ENCODE measurements around the gene WWOX.
"Not testable (repeated sequence)": the region's sequence is repeated elsewhere in the genome, so short reads cannot be mapped to it uniquely, and the experiment has no call there.

The WWOX gene

GRCh38 chr16:79215289-79215688, 1115.8 kb downstream of the WWOX start:
- Histone ChIP-seq H3K4me3 (ENCODE audit: insufficient read length, low read depth) (no peak overlapping the region), H3K9ac (ENCODE audit: insufficient read length, low read depth) (no peak overlapping the region), H3K4me1 (ENCODE audit: insufficient read depth, insufficient read length) (peaks cover 3% of the 10 kb centered on the region), H3K27me3 (ENCODE audit: insufficient read depth, insufficient read length) (no peaks in the 10 kb centered on the region), H3K36me3 (ENCODE audit: insufficient read depth, insufficient read length, low read length) (no peaks in the 10 kb centered on the region), H3K9me3 (ENCODE audit: insufficient read depth, low read length) (peaks cover 18% of the 10 kb centered on the region)
- TF ChIP-seq YY1 (IDR thresholded peaks at IDR 0.05; ENCODE audit: insufficient read depth, insufficient read length) (no peak), ZNF274 (IDR thresholded peaks at IDR 0.05; ENCODE audit: low read depth, low read length) (no peak; the same call in 1 of the 2 replicates), SUZ12 (IDR thresholded peaks at IDR 0.05; ENCODE audit: extremely low read depth, insufficient read depth, insufficient read length) (no peak)
- DNase-seq (ENCODE audit: low read depth, low spot score) = no peak

GRCh38 chr16:79217375-79218011, 1118.0 kb downstream of the WWOX start:
- no peaks in the 10 kb centered on the region for H3K27me3 ChIP-seq (ENCODE audit: insufficient read depth, insufficient read length)
- H3K9ac ChIP-seq (ENCODE audit: insufficient read length, low read depth) = no peak overlapping the region
- TF ChIP-seq ZNF274 (IDR thresholded peaks at IDR 0.05; ENCODE audit: low read depth, low read length) = no peak
- no peak for TF ChIP-seq YY1 (IDR thresholded peaks at IDR 0.05; ENCODE audit: insufficient read depth, insufficient read length)
- no peak for TF ChIP-seq SUZ12 (IDR thresholded peaks at IDR 0.05; ENCODE audit: extremely low read depth, insufficient read depth, insufficient read length)
- no peaks in the 10 kb centered on the region for H3K36me3 ChIP-seq (ENCODE audit: insufficient read depth, insufficient read length, low read length)
- DNase-seq (ENCODE audit: low read depth, low spot score) = no peak
- H3K9me3 ChIP-seq (ENCODE audit: insufficient read depth, low read length) = peaks cover 18% of the 10 kb centered on the region
- no peak overlapping the region for H3K4me3 ChIP-seq (ENCODE audit: insufficient read length, low read depth)
- peaks cover 8% of the 10 kb centered on the region for H3K4me1 ChIP-seq (ENCODE audit: insufficient read depth, insufficient read length)

GRCh38 chr16:79218351-79218750, 1118.9 kb downstream of the WWOX start:
- Histone ChIP-seq H3K9me3 (ENCODE audit: insufficient read depth, low read length) (peaks cover 18% of the 10 kb centered on the region), H3K27me3 (ENCODE audit: insufficient read depth, insufficient read length) (no peaks in the 10 kb centered on the region)

GRCh38 chr16:79225994-79226393, 1126.5 kb downstream of the WWOX start:
- not testable (repeated sequence) for H3K4me3 ChIP-seq (ENCODE audit: insufficient read length, low read depth); H3K9me3 ChIP-seq (ENCODE audit: insufficient read depth, low read length); H3K9ac ChIP-seq (ENCODE audit: insufficient read length, low read depth); H3K4me1 ChIP-seq (ENCODE audit: insufficient read depth, insufficient read length); H3K27me3 ChIP-seq (ENCODE audit: insufficient read depth, insufficient read length); H3K36me3 ChIP-seq (ENCODE audit: insufficient read depth, insufficient read length, low read length); DNase-seq (ENCODE audit: low read depth, low spot score)

More at GRCh38 chr16:79218351-79218750, 1118.9 kb downstream of the WWOX start:
- Histone ChIP-seq H3K9ac (ENCODE audit: insufficient read length, low read depth) (no peak overlapping the region), H3K36me3 (ENCODE audit: insufficient read depth, insufficient read length, low read length) (no peaks in the 10 kb centered on the region), H3K4me3 (ENCODE audit: insufficient read length, low read depth) (no peak overlapping the region), H3K4me1 (ENCODE audit: insufficient read depth, insufficient read length) (peaks cover 4% of the 10 kb centered on the region)
- no peak for DNase-seq (ENCODE audit: low read depth, low spot score)
- TF ChIP-seq YY1 (IDR thresholded peaks at IDR 0.05; ENCODE audit: insufficient read depth, insufficient read length) (no peak), ZNF274 (IDR thresholded peaks at IDR 0.05; ENCODE audit: low read depth, low read length) (no peak), SUZ12 (IDR thresholded peaks at IDR 0.05; ENCODE audit: extremely low read depth, insufficient read depth, insufficient read length) (no peak)

GRCh38 chr16:79229361-79229760, 1129.9 kb downstream of the WWOX start:
- no peaks in the 10 kb centered on the region for H3K4me1 ChIP-seq (ENCODE audit: insufficient read depth, insufficient read length)
- H3K36me3 ChIP-seq (ENCODE audit: insufficient read depth, insufficient read length, low read length) = no peaks in the 10 kb centered on the region
- no peak overlapping the region for H3K9ac ChIP-seq (ENCODE audit: insufficient read length, low read depth)
- no peak overlapping the region for H3K4me3 ChIP-seq (ENCODE audit: insufficient read length, low read depth)
- no peaks in the 10 kb centered on the region for H3K9me3 ChIP-seq (ENCODE audit: insufficient read depth, low read length)
- no peak for DNase-seq (ENCODE audit: low read depth, low spot score)
- TF ChIP-seq SUZ12 (IDR thresholded peaks at IDR 0.05; ENCODE audit: extremely low read depth, insufficient read depth, insufficient read length) (no peak), YY1 (IDR thresholded peaks at IDR 0.05; ENCODE audit: insufficient read depth, insufficient read length) (no peak), ZNF274 (IDR thresholded peaks at IDR 0.05; ENCODE audit: low read depth, low read length) (no peak)
- no peaks in the 10 kb centered on the region for H3K27me3 ChIP-seq (ENCODE audit: insufficient read depth, insufficient read length)

- H3K9ac ChIP-seq (ENCODE audit: insufficient read length, low read depth); H3K9me3 ChIP-seq (ENCODE audit: insufficient read depth, low read length); H3K36me3 ChIP-seq (ENCODE audit: insufficient read depth, insufficient read length, low read length); DNase-seq (ENCODE audit: low read depth, low spot score); H3K27me3 ChIP-seq (ENCODE audit: insufficient read depth, insufficient read length); H3K4me3 ChIP-seq (ENCODE audit: insufficient read length, low read depth); H3K4me1 ChIP-seq (ENCODE audit: insufficient read depth, insufficient read length): not testable (repeated sequence)
Measured at GRCh38 chr16:79245700-79246099, 1146.2 kb downstream of the WWOX start.

- no peak for TF ChIP-seq SUZ12 (IDR thresholded peaks at IDR 0.05; ENCODE audit: extremely low read depth, insufficient read depth, insufficient read length)
- TF ChIP-seq YY1 (IDR thresholded peaks at IDR 0.05; ENCODE audit: insufficient read depth, insufficient read length) = no peak
- TF ChIP-seq ZNF274 (IDR thresholded peaks at IDR 0.05; ENCODE audit: low read depth, low read length) = no peak
- Histone ChIP-seq H3K9ac (ENCODE audit: insufficient read length, low read depth) (no peak overlapping the region), H3K9me3 (ENCODE audit: insufficient read depth, low read length) (no peaks in the 10 kb centered on the region), H3K27me3 (ENCODE audit: insufficient read depth, insufficient read length) (no peaks in the 10 kb centered on the region), H3K4me3 (ENCODE audit: insufficient read length, low read depth) (no peak overlapping the region), H3K36me3 (ENCODE audit: insufficient read depth, insufficient read length, low read length) (no peaks in the 10 kb centered on the region), H3K4me1 (ENCODE audit: insufficient read depth, insufficient read length) (no peaks in the 10 kb centered on the region)
- no peak for DNase-seq (ENCODE audit: low read depth, low spot score)
Measured at GRCh38 chr16:79247386-79247785, 1147.9 kb downstream of the WWOX start.

- no peaks in the 10 kb centered on the region for H3K36me3 ChIP-seq (ENCODE audit: insufficient read depth, insufficient read length, low read length)
- TF ChIP-seq YY1 (IDR thresholded peaks at IDR 0.05; ENCODE audit: insufficient read depth, insufficient read length) = no peak
- TF ChIP-seq ZNF274 (IDR thresholded peaks at IDR 0.05; ENCODE audit: low read depth, low read length) = no peak
- no peak for TF ChIP-seq SUZ12 (IDR thresholded peaks at IDR 0.05; ENCODE audit: extremely low read depth, insufficient read depth, insufficient read length)
- H3K9me3 ChIP-seq (ENCODE audit: insufficient read depth, low read length) = no peaks in the 10 kb centered on the region
- H3K4me3 ChIP-seq (ENCODE audit: insufficient read length, low read depth) = no peak overlapping the region
- H3K4me1 ChIP-seq (ENCODE audit: insufficient read depth, insufficient read length) = no peaks in the 10 kb centered on the region
- no peak for DNase-seq (ENCODE audit: low read depth, low spot score)
- H3K27me3 ChIP-seq (ENCODE audit: insufficient read depth, insufficient read length) = no peaks in the 10 kb centered on the region
- H3K9ac ChIP-seq (ENCODE audit: insufficient read length, low read depth) = no peak overlapping the region
Measured at GRCh38 chr16:79248351-79248750, 1148.9 kb downstream of the WWOX start.

Measured in NT2/D1 (cell line).